HuH-7.5 (cell line): ENCODE data around the gene MPIG6B.

ENCODE experiments used
- DNase-seq: peaks from one replicate; pipeline ENCODE4 v3.0.0; 2011; ENCODE audit warnings: low spot score

The MPIG6B gene

GRCh38 chr6:31722173-31722572 lies 1.0 kb upstream of the MPIG6B start:
- no peak for DNase-seq

- no peak for DNase-seq
These were observed 963 bp downstream of the MPIG6B start for GRCh38 chr6:31723980-31724691.

GRCh38 chr6:31725502-31726350 lies 2.6 kb downstream of the MPIG6B start:
- DNase-seq: no peak

- no peak for DNase-seq
These were observed 4.0 kb downstream of the MPIG6B start for GRCh38 chr6:31727034-31727716.

- DNase-seq: no peak
These were observed 4.8 kb downstream of the MPIG6B start for GRCh38 chr6:31727717-31728671.

- DNase-seq: no peak
These were observed 5.8 kb downstream of the MPIG6B start, which contains the start of gene DDAH2 for GRCh38 chr6:31728767-31729514. TSS of gene DDAH2 (minus strand) at chr6:31729299. CDS start at chr6:31729161, 138 bp downstream.

- DNase-seq: peak; percentile 86
These were observed 6.4 kb downstream of the MPIG6B start for GRCh38 chr6:31729515-31729978.

- peak; percentile 60 for DNase-seq
These were observed 6.9 kb downstream of the MPIG6B start for GRCh38 chr6:31729979-31730630.

- DNase-seq: no peak
These were observed 7.5 kb downstream of the MPIG6B start for GRCh38 chr6:31730631-31731086.

GRCh38 chr6:31732029-31732428 lies 8.9 kb downstream of the MPIG6B start:
- DNase-seq: no peak

GRCh38 chr6:31733734-31734133 lies 10.6 kb downstream of the MPIG6B start:
- no peak for DNase-seq

GRCh38 chr6:31734247-31734820 lies 11.2 kb downstream of the MPIG6B start:
- DNase-seq: no peak

- peak; percentile 33 for DNase-seq
These were observed 11.7 kb downstream of the MPIG6B start for GRCh38 chr6:31734821-31735406.

GRCh38 chr6:31736021-31736767 lies 13.0 kb downstream of the MPIG6B start, which contains the start of gene CLIC1:
TSS of gene CLIC1 (minus strand) at chr6:31736530. CDS start at chr6:31736300, 230 bp downstream.
- peak; percentile 73 for DNase-seq

- no peak for DNase-seq
These were observed 13.7 kb downstream of the MPIG6B start for GRCh38 chr6:31736768-31737314.

GRCh38 chr6:31737315-31737990 lies 14.3 kb downstream of the MPIG6B start:
- peak; percentile 60 for DNase-seq
